Left lung (tissue), 14 donors: ENCODE data around the gene LGI1. TPM values are rescaled to one million over a fixed set of nuclear protein-coding genes. Genes with fewer than 3 reads are reported as not detected.

ENCODE experiments used
- ATAC-seq: fragments of 200-7000 bp; cut with Tn5 transposase; one replicate; pipeline ENCODE4 v1.9.1; 2020; ENCODE audit warnings: moderate library complexity
- DNase-seq, 4 donors: peaks; one replicate each; pipeline ENCODE4 v3.0.0-alpha.2; 2013 to 2020
- H3K27ac ChIP-seq, 2 donors: fragments of 200-600 bp; sonication (generic) in 1 of 2; one replicate each; pipeline versions ENCODE4 v1.5.0 to v1.8.0; 2020 to 2021
- H3K27me3 ChIP-seq, 2 donors: fragments of 200-600 bp; sonication (generic) in 1 of 2; one replicate each; pipeline versions ENCODE4 v1.5.0 to v1.8.0; 2020 to 2021
- H3K36me3 ChIP-seq, 2 donors: fragments of 200-600 bp; sonication (generic) in 1 of 2; one replicate each; pipeline versions ENCODE4 v1.5.0 to v1.8.0; 2020 to 2021
- H3K4me1 ChIP-seq, 2 donors: fragments of 200-600 bp; one replicate each; pipeline ENCODE4 v1.8.0; 2021
- H3K4me3 ChIP-seq, 2 donors: fragments of 200-600 bp; sonication (generic) in 1 of 2; one replicate each; pipeline versions ENCODE4 v1.5.0 to v1.8.0; 2020 to 2021; ENCODE audit warnings: mild to moderate bottlenecking in 1 of 2
- H3K9me3 ChIP-seq, 2 donors: fragments of 200-600 bp; sonication (generic) in 1 of 2; one replicate each; pipeline versions ENCODE4 v1.5.0 to v1.8.0; 2020 to 2021
- CTCF ChIP-seq, 2 donors: fragments of 200-600 bp; sonication (generic) in 1 of 2; IDR thresholded peaks; one replicate each; pipeline versions ENCODE4 v1.5.0 to v1.8.0; 2021; ENCODE audit warnings: antibody characterized with exemption in 2 of 2
- intact Hi-C, 2 donors: fragments of 100-400 bp; cut with DNase I; formaldehyde crosslinking; loops; one replicate each; pipeline versions ENCODE4 v1.11.2 to v1.14.2; 2022
- long read RNA-seq, 12 donors: library from polyadenylated mRNA in 2 of 12; unstranded in 2 of 12; transcript quantifications; one replicate each; pipeline ENCODE4 v2.0.0 and lab custom pipeline, GENCODE V29; 2019 to 2026
- polyA plus RNA-seq, 6 donors: library from polyadenylated mRNA; unstranded; fragments of 120-200 nt; gene quantifications; one replicate each; pipeline ENCODE4 v1.2.1, GENCODE V29; 2013; ENCODE audit not compliant: insufficient read length in 6 of 6
- total RNA-seq, 2 donors: library from RNA; stranded (reverse); fragmentation: NEBNext Ultra II Directional; extraction: Animal tissue kit (Norgen Biotek cat#: 25700); gene quantifications; one replicate each; pipeline ENCODE4 v1.2.1, GENCODE V29; 2021
- donor health status: DM: no; HTN: yes; CAD: no.
- donor health status: DM: no; HTN: no; CAD: no.

LGI1 gene
- total RNA-seq (not detected), polyA plus RNA-seq (under 1 TPM; 0.07 to 0.13 (median 0.10) TPM)
- long read RNA-seq, donor 1 = 0 reads
- long read RNA-seq, donor 2 = 0 reads
- long read RNA-seq, donor 3 = 0 reads
- long read RNA-seq, donor 4 = 0 reads
- long read RNA-seq, donor 5 = 0 reads
- long read RNA-seq, donor 6 = 0 reads
- long read RNA-seq, donor 7 = 0 reads
- long read RNA-seq, donor 8 = 0 reads
- long read RNA-seq, donor 9 = 0 reads
- long read RNA-seq, donor 10 = 0 reads
- long read RNA-seq, donor 11, full-length matches to known transcripts = 11 of 11 reads
- long read RNA-seq, donor 11, partial matches to known transcripts = 0 of 11 reads
- long read RNA-seq, donor 11, other reads (novel, unspliced or antisense) = 0 of 11 reads
- long read RNA-seq, donor 12 = 0 reads

GRCh38 chr10:93757801-93758507 is at the start of gene LGI1:
Gene LGI1 (plus strand): TSS chr10:93757936. CDS start chr10:93758145, 209 bp downstream.
- Histone ChIP-seq H3K27me3 (peaks cover 0 to 60% of the 10 kb centered on the region in 2 donors), H3K4me3 (no peak within 1 kb of the TSS), H3K36me3 (no peaks in the 10 kb centered on the region), H3K9me3 (no peaks in the 10 kb centered on the region), H3K4me1 (peaks cover 0 to 6% of the 10 kb centered on the region in 2 donors), H3K27ac (no peak within 1 kb of the TSS)
- intact Hi-C loops = no loop called here
- ATAC-seq = no peak
- DNase-seq = no peak
- TF ChIP-seq CTCF (IDR thresholded peaks at IDR 0.05) = no peak

GRCh38 chr10:93710333-93710909 is 47.3 kb upstream of the LGI1 start:
- no peak for ATAC-seq
- TF ChIP-seq CTCF (IDR thresholded peaks at IDR 0.05) = no peak

GRCh38 chr10:93711891-93712290 is 45.8 kb upstream of the LGI1 start:
- ATAC-seq = no peak
- DNase-seq = no peak
- Histone ChIP-seq H3K36me3 (no peaks in the 10 kb centered on the region), H3K9me3 (no peaks in the 10 kb centered on the region), H3K27ac (no peak overlapping the region), H3K4me1 (no peaks in the 10 kb centered on the region), H3K27me3 (no peaks in the 10 kb centered on the region), H3K4me3 (no peak overlapping the region)
- intact Hi-C loops = no loop called here
- TF ChIP-seq CTCF (IDR thresholded peaks at IDR 0.05) = no peak

More at GRCh38 chr10:93710333-93710909, 47.3 kb upstream of the LGI1 start:
- H3K27me3 ChIP-seq = no peaks in the 10 kb centered on the region
- no peak overlapping the region for H3K27ac ChIP-seq
- intact Hi-C loops = no loop called here
- H3K4me1 ChIP-seq = no peaks in the 10 kb centered on the region
- H3K4me3 ChIP-seq = no peak overlapping the region
- no peaks in the 10 kb centered on the region for H3K36me3 ChIP-seq
- no peak for DNase-seq
- H3K9me3 ChIP-seq = no peaks in the 10 kb centered on the region

- intact Hi-C loops = no loop called here
Observed at GRCh38 chr10:93712593-93712992, 45.1 kb upstream of the LGI1 start.

More at GRCh38 chr10:93712593-93712992, 45.1 kb upstream of the LGI1 start:
- H3K36me3 ChIP-seq = no peaks in the 10 kb centered on the region
- H3K4me3 ChIP-seq = no peak overlapping the region
- ATAC-seq (no peak), DNase-seq (no peak)
- H3K27ac ChIP-seq = no peak overlapping the region
- no peaks in the 10 kb centered on the region for H3K27me3 ChIP-seq
- H3K9me3 ChIP-seq = no peaks in the 10 kb centered on the region
- TF ChIP-seq CTCF (IDR thresholded peaks at IDR 0.05) = no peak
- no peaks in the 10 kb centered on the region for H3K4me1 ChIP-seq
